Cardiac fibroblast (primary cell): ENCODE data around the gene MRPL11.

Experiments
- DNase-seq, 2 donors: peaks; one replicate each; pipeline versions ENCODE4 v3.0.0 to v3.0.0-alpha.2; 2010; ENCODE audit warnings: low read depth in 2 of 2
- H3K4me3 ChIP-seq, 2 donors: replicated peaks in 1 of 2; 1 replicate in 1 of 2; 2 replicates in 1 of 2; pipeline ENCODE4 v1.5.1; 2011; ENCODE audit warnings: low read depth in 2 of 2, low read length in 2 of 2, mild to moderate bottlenecking in 2 of 2, moderate library complexity in 1 of 2
- CTCF ChIP-seq: IDR thresholded peaks from one replicate; pipeline ENCODE4 v1.5.1; 2011; ENCODE audit warnings: low read depth, mild to moderate bottlenecking, low read length, inconsistent platforms

Gene MRPL11

DNA sequence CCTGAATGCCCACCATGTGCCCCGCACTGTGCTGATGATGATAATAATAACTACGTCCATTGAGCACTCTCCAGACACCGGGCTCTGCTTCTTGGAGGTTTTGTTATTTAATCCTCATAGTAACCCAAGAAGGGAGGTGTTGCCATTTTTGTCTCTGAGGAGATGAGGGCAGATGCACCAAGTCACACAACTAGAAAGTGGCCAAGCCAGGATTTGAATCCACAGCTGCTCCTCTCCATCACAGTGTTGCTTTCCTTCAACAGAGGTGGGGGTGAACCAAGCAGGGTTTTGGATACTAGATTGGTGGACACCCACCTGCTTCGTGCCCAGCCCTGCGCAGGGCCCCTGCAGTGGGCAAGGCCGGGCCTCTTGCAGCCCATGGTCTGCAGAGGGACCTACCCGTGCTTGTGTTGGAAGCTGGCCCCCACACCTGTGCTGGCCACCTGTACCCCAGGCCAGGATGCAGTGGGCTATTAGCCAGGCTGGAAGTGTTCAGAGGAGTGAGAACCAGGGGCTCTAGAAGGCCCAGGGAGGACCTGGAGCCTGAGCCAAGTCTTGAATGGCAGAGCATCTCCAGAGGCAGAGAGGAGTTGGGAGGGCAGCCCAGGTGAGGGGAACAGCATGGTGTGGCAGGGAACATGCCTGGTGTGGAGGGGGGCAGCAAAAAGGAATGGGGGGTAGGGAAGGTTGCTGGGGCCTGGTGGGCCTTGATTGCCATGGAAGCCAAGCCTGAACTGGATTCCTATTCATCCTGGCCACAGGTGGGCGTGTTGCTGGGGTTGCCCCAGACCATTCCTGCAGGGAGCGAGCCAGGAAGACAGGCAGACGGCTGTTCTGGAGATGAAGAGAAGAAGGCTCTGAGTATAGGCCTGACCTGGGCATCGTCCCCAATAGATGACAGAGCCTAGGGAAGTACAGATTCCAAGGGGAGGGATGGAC, 38.9 kb upstream of the MRPL11 start:
- no peak for TF ChIP-seq CTCF
- H3K4me3 ChIP-seq, result no peak overlapping the region
- DNase-seq, result no peak

DNA sequence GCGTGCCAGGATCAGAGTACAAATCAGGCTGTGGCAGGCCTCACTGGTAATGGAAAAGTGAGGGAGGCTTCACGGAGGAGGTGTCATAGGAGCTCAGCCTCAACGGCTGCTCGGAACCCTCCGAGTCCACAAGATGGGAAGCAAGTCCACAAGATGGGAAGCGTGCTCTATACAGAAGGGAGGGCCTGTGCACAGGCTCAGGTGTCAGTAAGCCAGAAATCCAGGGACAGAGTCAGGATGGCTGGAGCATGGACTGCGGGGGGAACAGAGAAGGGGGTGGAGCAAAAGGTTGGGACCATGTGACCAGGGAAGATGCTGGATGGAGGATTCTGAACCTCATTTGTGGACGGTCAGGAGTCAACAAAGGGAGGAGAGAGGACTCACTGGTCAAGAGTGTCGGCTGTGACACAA, 38.2 kb upstream of the MRPL11 start:
- H3K4me3 ChIP-seq, result no peak overlapping the region
- no peak for TF ChIP-seq CTCF
- no peak for DNase-seq

DNA sequence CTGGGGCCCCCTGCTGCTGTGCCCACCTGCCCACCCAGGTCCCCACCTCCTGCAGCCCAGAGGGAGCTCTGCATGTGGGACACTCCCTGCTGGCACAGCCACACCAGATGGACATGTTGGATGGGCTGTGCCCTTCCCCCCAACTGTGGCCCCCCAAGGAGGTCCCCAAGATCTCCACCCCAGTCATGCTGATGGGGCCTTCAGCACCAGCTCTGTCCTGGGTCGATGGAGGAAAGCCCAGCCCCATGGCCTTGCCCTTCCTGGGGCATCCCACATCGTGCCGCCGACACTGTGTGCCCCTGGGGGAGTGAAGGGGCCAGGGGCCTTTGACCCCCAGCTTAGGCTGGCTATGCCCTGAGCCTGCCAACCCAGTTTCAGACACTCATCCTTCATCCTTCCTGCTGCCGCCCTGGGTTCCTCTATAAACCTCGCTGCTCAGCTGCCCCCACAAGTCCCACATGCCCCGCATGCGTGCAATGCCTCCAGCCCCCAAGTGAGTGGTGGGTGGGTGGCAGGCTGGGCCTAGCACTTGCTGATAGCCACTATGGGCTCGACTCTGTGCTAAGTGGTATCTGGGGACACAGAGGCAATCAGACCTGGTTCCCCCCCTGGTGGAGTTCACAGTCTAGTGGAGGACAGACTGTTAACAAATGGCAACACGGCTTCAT, 37.7 kb upstream of the MRPL11 start:
- no peak overlapping the region for H3K4me3 ChIP-seq
- no peak for TF ChIP-seq CTCF
- DNase-seq, result no peak

- TF ChIP-seq CTCF, result no peak
- no peak for DNase-seq
- H3K4me3 ChIP-seq, result no peak overlapping the region
Measured at GRCh38 chr11:66475349-66476172, 36.9 kb upstream of the MRPL11 start.

DNA sequence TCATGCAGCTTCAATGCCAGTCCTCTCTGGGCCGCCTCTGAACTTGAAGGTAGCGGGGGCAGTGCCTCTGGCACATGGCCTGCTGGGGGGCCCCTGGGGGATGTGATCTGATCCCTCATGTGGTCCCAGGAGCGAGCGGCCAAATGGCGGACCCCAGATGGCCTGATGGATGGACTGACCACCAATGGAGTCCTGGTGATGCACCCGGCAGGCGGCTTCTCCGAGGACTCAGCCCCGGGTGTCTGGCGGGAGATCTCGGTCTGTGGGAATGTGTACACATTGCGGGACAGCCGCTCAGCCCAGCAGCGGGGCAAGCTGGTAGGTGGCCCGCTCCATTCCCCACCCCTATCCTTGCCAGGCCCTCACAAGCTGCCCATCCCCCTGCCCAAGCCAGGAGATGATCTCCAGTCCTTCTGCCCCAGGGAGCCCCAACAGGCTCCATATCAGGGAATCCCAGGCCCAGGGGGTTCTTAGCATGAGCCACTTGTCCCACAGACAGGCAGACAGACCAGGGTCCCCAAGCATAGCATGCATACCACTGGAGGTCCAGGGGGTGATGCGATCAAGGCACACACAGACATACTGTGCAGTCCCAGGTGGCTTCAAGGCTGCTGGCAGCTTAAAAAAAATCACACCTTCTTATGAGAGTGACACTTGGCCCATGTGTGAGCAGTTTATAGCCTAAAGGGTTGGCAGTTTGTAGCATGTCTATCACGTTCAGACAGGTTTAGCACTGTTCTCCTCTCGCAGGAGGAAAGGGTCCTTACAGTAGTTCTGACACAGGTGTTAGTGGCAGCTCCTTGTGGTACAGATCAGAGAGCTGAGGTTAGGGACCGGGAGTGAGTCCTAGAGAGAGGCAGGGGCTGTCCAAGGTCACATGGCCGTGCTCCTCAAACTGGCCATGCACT, 35.2 kb upstream of the MRPL11 start:
- no peak overlapping the region for H3K4me3 ChIP-seq
- no peak for DNase-seq
- TF ChIP-seq CTCF, result no peak

DNA sequence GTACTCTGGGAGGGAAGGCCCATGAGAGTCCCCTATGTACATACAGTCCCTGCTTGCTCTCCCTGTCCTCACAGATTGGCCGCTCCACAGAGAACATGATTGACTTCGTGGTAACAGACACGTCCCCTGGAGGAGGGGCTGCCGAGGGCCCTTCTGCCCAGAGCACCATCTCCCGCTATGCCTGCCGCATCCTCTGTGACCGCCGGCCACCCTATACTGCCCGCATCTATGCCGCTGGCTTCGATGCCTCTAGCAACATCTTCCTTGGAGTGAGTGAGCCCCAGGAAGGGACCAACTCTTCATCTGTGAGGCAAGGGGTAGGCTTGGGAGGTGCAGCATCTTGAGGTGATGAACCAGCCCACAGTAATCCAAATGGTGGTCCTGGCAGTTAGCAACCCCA, 34.5 kb upstream of the MRPL11 start:
- no peak overlapping the region for H3K4me3 ChIP-seq
- DNase-seq, result no peak
- TF ChIP-seq CTCF, result no peak
